SJCRH30 (cell line): ENCODE data around the gene FGF19. TPM values are rescaled to one million over a fixed set of nuclear protein-coding genes. Genes with fewer than 3 reads are reported as not detected.

Source experiments
- DNase-seq, 2 experiments: peaks; one replicate each; pipeline ENCODE4 v3.0.0-alpha.2; 2015 to 2020
- H3K27ac ChIP-seq: fragments of 250-450 bp; sonication (Bioruptor Pico); 2 replicates; pipeline ENCODE4 v1.5.1; 2020; ENCODE audit warnings: mild to moderate bottlenecking, moderate library complexity
- H3K27me3 ChIP-seq: fragments of 250-450 bp; sonication (Bioruptor Pico); 2 replicates; pipeline ENCODE4 v1.5.1; 2020; ENCODE audit warnings: mild to moderate bottlenecking, moderate library complexity
- H3K36me3 ChIP-seq: fragments of 250-450 bp; sonication (Bioruptor Pico); 2 replicates; pipeline ENCODE4 v1.5.1; 2020; ENCODE audit warnings: mild to moderate bottlenecking, moderate library complexity
- H3K4me1 ChIP-seq: fragments of 250-450 bp; sonication (Bioruptor Pico); 2 replicates; pipeline ENCODE4 v1.5.1; 2020; ENCODE audit warnings: mild to moderate bottlenecking, moderate library complexity
- H3K4me3 ChIP-seq: fragments of 250-450 bp; sonication (Bioruptor Pico); 2 replicates; pipeline ENCODE4 v1.5.1; 2020; ENCODE audit warnings: mild to moderate bottlenecking, moderate library complexity
- H3K9me3 ChIP-seq: fragments of 250-450 bp; sonication (Bioruptor Pico); replicated peaks from 2 replicates; pipeline ENCODE4 v1.5.1; 2020; ENCODE audit warnings: mild to moderate bottlenecking, moderate library complexity
- total RNA-seq: library from RNA; depleted of rRNA; stranded (reverse); fragments of >200 nt; shearing (Covaris generic); gene quantifications from 2 replicates; pipeline ENCODE4 v1.2.3, GENCODE V29; 2014; rRNA removed

Gene FGF19
- total RNA-seq, 1 experiment from 2014 or later: not detected

GRCh38 chr11:69653406-69653960 lies 50.3 kb downstream of the FGF19 start:
- Histone ChIP-seq H3K4me3 (no peak overlapping the region), H3K27ac (no peak overlapping the region), H3K9me3 (no peaks in the 10 kb centered on the region), H3K27me3 (no peaks in the 10 kb centered on the region), H3K36me3 (peaks cover 38% of the 10 kb centered on the region), H3K4me1 (peaks cover 10% of the 10 kb centered on the region)
- DNase-seq: no peak

- Histone ChIP-seq H3K27me3 (no peaks in the 10 kb centered on the region), H3K27ac (no peak overlapping the region), H3K9me3 (no peaks in the 10 kb centered on the region), H3K36me3 (peaks cover 43% of the 10 kb centered on the region), H3K4me3 (no peak overlapping the region), H3K4me1 (peaks cover 5% of the 10 kb centered on the region)
- DNase-seq: no peak
Observed at GRCh38 chr11:69652999-69653398, 50.8 kb downstream of the FGF19 start.

- Histone ChIP-seq H3K36me3 (peaks cover 50% of the 10 kb centered on the region), H3K27me3 (no peaks in the 10 kb centered on the region), H3K27ac (no peak overlapping the region), H3K4me1 (no peaks in the 10 kb centered on the region), H3K4me3 (no peak overlapping the region), H3K9me3 (no peaks in the 10 kb centered on the region)
- DNase-seq: no peak
Observed at GRCh38 chr11:69651834-69652620, 51.8 kb downstream of the FGF19 start.

DNA sequence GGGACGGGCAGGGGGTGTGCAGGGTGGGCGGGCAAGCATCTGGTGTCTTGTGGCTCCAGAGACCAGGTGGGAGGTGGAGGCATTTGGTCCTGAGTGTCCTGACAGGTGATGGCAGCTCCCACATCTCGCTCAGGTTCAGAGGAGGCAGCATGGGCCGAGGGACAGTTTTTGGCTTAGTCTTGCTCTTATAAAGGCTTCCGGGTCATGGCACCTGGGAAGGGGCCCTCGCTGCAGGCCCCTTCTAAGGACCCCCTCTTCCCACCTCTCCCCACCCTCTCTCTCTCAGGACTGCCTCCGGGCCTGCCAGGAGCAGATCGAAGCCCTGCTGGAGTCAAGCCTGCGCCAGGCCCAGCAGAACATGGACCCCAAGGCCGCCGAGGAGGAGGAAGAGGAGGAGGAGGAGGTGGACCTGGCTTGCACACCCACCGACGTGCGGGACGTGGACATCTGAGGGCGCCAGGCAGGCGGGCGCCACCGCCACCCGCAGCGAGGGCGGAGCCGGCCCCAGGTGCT lies 52.9 kb downstream of the FGF19 start:
- no peak overlapping the region for H3K4me3 ChIP-seq
- DNase-seq: no peak
- no peaks in the 10 kb centered on the region for H3K9me3 ChIP-seq
- peaks cover 54% of the 10 kb centered on the region for H3K36me3 ChIP-seq
- H3K4me1 ChIP-seq: no peaks in the 10 kb centered on the region; the same call in 1 of the 2 replicates
- no peaks in the 10 kb centered on the region for H3K27me3 ChIP-seq
- H3K27ac ChIP-seq: no peak overlapping the region

DNA sequence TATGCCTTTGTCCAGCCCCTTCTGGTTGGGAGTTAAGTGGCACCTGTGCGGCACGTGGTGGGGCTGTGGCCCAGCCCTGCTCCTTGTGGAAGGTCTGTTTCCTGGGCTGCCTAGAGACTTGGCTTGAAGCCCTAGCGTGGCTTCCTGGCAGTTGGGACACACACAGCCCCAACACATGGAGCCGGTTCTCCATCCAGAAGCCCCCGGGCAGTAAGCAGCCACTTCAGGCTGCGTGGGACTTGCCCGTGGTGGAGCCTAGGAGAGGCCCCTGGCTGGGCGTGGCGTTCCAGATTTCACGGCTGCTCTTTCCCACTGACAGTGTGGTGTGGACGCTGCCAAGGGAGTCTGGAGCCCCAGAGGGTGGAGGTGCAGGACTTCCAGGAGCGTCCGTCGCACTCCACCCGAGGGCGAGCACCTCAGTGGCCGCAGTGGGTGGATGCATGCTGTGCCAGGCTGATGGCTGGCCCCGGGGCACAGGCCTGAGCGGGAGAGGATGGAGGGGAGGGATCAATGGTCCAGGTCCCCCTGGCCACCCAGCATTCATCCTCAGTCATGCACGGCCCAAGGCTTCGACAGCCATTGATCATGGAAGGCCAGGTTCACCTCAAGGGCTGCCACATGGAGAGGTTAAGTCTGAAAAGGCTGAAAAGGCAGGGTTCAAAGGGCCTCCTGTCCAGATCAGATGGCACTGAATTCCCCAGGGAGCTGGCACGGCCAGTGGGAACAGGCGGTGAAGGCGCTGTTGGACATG lies 53.6 kb downstream of the FGF19 start:
- H3K4me3 ChIP-seq: no peak overlapping the region
- H3K36me3 ChIP-seq: peaks cover 57% of the 10 kb centered on the region
- H3K4me1 ChIP-seq: no peaks in the 10 kb centered on the region; the same call in 1 of the 2 replicates
- H3K27ac ChIP-seq: no peak overlapping the region
- H3K27me3 ChIP-seq: no peaks in the 10 kb centered on the region
- no peak for DNase-seq
- H3K9me3 ChIP-seq: no peaks in the 10 kb centered on the region

DNA sequence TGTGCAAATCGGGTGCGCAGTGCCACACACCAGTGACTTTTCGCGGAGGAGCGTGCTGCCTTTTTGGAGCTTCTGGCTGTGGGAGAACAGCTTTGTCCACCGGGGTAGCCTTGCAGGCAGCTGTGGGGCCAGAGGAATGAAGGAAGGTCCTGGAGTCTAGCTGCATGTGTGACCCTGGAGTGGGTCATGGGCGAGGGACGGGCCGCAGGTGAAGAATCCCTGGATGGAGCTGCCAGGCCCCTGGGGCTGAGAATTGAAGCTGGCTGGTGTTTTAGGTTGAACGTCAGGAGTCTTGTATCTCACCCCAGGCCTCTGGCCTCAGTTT lies 54.3 kb downstream of the FGF19 start:
- no peaks in the 10 kb centered on the region for H3K27me3 ChIP-seq
- no peaks in the 10 kb centered on the region; the same call in 1 of the 2 replicates for H3K4me1 ChIP-seq
- H3K4me3 ChIP-seq: no peak overlapping the region
- DNase-seq: no peak
- no peaks in the 10 kb centered on the region for H3K9me3 ChIP-seq
- H3K27ac ChIP-seq: no peak overlapping the region
- H3K36me3 ChIP-seq: peaks cover 61% of the 10 kb centered on the region

DNA sequence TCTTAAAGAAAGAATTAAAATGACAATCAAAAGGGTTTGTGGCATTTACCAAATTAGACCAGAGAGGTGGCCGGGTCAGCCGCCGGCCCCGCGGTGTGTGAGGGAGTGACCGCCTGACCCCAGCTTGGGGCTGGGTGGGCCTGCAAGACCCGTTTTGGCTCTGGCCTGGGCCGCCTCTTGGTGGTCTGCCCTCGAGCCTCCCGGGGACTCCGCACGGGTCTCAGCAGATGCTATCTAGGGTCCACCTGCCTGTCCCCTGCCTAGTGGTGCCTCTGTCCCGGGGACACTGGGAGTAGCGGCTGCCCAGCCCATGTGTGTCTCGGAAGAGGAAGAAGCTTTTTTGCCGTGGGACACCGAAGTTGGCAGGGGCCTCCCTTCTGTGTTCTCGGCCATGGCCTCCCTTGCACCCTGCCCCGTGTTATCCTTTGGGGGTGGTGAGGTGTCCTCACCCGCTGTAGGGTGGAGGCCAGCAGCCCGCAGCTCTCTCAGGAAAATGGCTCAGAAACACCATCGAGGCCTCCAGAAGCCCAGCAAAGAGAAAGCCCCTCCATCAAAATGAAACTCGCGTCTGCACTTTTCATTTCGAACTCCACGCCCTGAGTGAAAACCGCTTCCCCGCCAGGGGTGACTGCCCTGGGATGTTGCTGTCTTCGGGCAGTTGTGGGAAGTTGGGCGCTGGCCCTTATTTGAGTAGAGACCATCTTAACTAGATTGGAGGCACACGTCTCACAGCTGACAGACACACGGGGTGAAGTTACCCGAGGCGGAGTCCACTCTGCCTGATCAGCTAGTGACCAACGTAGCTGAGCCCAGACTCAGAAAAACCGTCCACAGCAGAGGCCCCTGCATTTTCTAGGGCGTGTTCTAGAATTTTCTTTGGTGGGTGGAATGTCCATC lies 54.9 kb downstream of the FGF19 start:
- DNase-seq: no peak
- no peak overlapping the region for H3K27ac ChIP-seq
- no peaks in the 10 kb centered on the region; the same call in 1 of the 2 replicates for H3K4me1 ChIP-seq
- no peaks in the 10 kb centered on the region for H3K27me3 ChIP-seq
- H3K4me3 ChIP-seq: no peak overlapping the region
- H3K9me3 ChIP-seq: no peaks in the 10 kb centered on the region
- peaks cover 61% of the 10 kb centered on the region for H3K36me3 ChIP-seq

Other genes starting within 250 kb of the FGF19 start
- not detected in 2 replicates for gene LINC01488, start 222.4 kb downstream of the FGF19 start, total RNA-seq
- 80.3 and 81.9 TPM in 2 replicates for gene CCND1, start 62.9 kb downstream of the FGF19 start, total RNA-seq
- 19.4 and 22.3 TPM in 2 replicates for gene LTO1, start 28.7 kb downstream of the FGF19 start, total RNA-seq
- not detected in 2 replicates for gene FGF4, start 71.3 kb upstream of the FGF19 start, total RNA-seq
- not detected in 2 replicates for gene FGF3, start 115.4 kb upstream of the FGF19 start, total RNA-seq